GM12872 (cell line): ENCODE results near the gene ARHGAP44.

ENCODE experiments used
- TF ChIP-seq, protein P1 (sequence below): IDR thresholded peaks from 3 replicates; pipeline ENCODE4 v1.5.1; 2011; ENCODE audit warnings: low read depth, mild to moderate bottlenecking, low read length, moderate library complexity; ENCODE audit not compliant: insufficient read depth

Gene ARHGAP44

DNA sequence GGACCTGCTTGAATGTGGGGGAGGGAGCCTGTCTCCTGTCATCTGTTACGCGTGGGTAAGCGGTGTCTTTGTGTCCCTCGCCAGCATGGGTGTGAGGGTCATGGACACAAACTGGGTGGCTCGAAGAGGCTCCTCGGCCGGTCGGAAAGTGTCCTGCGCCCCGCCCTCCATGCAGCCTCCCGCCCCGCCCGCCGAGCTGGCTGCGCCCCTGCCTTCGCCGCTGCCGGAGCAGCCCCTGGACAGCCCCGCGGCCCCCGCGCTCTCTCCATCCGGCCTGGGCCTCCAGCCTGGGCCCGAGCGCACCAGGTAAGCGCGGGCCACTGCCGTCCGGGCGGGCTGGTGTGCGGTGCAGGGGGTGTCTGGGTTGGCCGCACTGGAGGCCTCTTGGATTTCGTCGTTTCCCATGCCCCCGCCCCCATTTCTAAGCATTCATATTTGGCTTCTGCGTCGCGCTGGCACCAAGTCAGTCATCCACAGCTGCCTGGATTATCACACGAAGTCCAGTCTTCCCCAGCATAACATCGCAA lies 184.8 kb downstream of the ARHGAP44 start:
- TF ChIP-seq, protein P1, sequence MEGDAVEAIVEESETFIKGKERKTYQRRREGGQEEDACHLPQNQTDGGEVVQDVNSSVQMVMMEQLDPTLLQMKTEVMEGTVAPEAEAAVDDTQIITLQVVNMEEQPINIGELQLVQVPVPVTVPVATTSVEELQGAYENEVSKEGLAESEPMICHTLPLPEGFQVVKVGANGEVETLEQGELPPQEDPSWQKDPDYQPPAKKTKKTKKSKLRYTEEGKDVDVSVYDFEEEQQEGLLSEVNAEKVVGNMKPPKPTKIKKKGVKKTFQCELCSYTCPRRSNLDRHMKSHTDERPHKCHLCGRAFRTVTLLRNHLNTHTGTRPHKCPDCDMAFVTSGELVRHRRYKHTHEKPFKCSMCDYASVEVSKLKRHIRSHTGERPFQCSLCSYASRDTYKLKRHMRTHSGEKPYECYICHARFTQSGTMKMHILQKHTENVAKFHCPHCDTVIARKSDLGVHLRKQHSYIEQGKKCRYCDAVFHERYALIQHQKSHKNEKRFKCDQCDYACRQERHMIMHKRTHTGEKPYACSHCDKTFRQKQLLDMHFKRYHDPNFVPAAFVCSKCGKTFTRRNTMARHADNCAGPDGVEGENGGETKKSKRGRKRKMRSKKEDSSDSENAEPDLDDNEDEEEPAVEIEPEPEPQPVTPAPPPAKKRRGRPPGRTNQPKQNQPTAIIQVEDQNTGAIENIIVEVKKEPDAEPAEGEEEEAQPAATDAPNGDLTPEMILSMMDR: no peak

DNA sequence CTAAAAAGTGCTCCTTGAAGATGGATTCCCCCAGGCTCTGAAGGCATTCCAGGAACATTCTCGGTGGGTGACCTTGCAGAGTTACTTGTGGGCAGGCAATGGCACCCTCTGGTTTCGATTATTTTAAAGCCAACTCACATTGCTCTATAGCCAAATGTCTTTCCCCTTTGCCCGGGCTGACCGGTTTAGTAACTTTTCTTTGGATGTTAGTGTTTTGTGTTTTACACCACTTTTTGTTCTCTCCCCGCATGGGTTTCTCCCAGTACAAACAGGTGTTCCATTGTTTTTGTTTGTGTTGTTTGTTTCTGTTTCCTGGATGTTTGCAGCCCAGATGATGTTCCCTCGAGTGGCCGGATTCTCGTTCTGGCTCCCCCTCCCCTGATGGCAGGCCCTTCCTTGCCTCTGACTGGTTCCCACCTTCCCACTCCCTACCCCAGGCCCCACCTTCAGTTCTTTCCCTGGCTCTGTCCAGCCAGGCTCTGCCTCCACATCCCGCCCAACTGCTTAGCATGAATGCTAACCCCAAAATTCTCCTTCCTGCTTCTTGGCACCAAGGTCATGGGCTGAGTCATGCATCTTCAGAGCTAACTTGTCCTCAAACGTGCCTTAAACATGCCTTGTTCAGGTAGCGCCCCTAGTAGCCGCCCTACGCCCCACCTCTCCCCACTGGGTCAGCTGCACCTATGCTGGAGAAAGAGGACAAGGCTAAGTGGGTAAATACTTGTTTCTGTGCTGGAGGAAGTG lies 187.9 kb downstream of the ARHGAP44 start:
- TF ChIP-seq, protein P1: no peak

DNA sequence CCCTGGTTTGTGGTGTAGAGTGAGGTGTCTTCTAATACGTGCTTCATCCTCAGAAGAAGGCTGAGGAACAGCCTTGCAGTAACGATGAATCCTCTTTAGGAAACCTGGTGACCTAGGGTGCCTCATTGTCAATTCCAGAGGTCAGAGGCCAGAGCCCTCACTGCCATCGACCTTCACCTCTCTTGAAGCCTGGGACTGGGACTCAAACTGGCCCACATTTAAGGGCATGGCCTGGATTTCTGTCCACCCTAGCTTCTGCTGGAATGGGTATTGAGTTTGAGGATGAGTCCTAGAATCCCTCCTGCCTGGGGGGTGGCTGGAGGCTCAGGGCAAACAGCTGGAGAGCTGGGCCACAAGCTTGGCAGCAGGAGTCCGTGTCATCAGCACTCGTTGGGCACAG lies 189.9 kb downstream of the ARHGAP44 start:
- TF ChIP-seq, protein P1: no peak

DNA sequence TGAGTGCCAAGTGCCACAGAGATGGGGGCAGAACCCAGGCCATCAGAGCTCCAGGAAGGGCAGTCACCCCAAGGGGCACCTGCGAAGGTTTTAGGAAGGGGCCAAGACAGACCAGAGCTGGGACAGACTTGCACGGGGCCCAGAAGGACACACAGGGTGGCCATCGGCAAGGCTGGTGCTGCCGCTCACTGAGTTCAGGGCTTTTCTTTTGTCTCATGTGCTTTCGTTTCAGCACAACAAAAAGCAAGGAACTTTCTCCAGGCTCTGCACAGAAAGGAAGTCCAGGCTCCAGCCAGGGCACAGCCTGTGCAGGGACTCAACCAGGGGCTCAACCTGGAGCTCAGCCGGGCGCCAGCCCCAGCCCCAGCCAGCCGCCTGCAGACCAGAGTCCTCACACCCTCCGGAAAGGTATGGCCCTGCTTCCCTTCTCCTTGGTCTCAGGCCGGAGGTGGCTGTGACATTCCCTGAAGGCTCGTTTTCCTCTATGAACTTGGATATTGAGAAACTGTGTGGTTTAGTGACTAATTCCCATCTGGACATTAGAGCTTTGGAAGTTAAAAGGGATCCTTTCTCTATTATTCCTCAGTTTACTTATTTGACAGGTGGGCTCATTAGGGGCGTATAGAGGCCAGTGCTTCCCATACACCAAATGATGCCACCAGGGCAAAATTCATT lies 190.7 kb downstream of the ARHGAP44 start:
- TF ChIP-seq, protein P1: no peak

DNA sequence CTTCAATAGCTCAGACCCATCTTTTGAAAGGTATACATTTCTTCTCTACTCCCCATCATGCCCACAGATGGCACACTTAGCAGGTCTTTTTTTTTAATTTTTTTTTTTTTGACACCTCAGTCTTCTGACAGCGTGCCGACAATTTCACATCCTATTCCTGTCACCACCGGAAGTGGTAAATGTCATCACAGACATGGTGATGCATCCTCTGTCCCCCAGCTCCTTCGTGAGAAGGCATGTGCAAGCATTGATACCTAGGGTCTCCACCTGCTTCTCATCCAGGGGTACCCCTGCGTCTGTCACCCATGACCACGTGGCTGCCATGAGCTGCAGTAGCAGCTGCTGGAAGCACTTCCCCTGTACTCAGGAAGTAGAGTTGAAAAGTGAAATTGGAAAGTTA lies 192.9 kb downstream of the ARHGAP44 start:
- TF ChIP-seq, protein P1: no peak

DNA sequence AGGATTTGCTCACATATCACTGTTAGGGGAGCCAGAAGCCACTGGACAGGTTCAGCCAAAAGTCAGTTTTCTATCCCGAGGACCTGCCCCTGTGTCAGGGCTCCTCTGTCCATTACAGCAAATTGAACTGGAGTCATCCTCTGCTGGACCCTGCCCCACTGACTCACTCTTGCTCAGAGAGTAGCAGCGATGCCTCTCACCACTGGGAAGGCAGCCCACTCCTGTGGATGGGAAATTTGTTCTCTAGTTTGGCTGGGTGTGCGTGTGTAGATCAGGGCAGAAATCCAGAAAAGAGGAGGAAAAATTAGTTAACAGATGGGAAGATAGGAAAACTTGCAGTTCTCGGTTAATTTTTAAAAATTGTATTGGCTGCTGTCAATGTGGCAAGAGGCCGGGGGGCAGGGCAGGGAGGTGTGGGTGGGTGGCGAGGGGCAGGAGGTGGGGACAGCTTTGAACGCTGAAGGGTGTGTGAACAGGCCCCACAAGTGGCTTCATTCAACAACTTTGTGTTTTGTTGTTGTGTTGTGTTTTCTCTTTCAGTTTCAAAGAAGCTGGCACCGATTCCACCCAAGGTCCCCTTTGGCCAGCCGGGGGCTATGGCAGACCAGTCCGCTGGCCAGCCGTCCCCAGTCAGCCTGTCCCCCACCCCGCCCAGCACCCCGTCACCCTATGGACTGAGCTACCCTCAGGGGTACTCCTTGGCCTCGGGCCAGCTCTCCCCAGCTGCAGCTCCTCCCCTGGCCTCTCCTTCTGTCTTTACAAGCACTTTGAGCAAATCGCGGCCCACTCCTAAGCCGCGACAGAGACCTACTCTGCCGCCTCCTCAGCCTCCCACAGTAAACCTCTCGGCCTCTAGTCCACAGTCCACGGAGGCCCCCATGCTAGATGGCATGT lies 194.9 kb downstream of the ARHGAP44 start:
- TF ChIP-seq, protein P1: no peak
